ENCODE data around the gene BTK.

BTK gene

DNA sequence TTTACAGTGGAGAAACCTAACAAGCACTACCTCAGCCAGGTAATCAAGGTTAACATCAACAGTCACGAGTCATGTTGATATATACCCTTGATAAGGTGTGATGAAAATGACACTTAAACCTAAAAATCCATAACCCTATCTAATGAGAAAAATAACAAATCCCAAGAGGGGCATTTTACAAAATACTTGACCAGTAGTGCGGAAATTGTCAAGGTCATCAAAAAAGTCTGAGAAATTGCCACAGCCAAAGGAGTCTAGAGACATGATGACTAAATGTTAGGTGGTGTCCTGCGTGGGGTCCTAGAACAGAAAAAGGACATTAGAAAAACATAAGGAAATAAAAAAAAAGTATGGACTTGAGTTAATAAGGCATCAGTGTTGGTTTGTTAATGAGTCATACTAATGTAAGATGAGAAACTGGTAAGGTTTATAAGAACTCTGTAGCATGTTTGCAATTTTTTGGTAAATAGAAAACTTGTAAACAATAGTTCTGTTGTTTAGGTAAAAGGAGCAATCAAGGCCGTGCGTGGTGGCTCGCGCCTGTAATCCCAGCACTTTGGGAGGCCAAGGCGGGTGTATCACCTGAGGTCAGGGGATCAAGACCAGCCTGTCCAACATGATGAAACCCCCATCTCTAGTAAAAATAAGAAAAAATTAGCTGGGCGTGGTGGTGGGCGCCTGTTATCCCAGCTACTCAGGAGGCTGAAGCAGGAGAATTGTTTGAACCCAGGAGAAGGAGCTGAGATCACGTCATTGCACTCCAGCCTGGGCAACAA is 7.7 kb upstream of the BTK start:
- DNase-seq (ENCODE audit: low read depth, low spot score) = no peak

GRCh38 chrX:101391831-101392230 is 5.8 kb upstream of the BTK start:
- DNase-seq (ENCODE audit: low read depth, low spot score) = no peak

GRCh38 chrX:101390664-101391525 is 4.9 kb upstream of the BTK start, which contains the start of gene RPL36A:
Gene RPL36A, plus strand, starts transcription at chrX:101391011. Its CDS starts 33 bp downstream, at chrX:101391044.
- peak; percentile 90 for DNase-seq (ENCODE audit: low read depth, low spot score)

- DNase-seq (ENCODE audit: low read depth, low spot score) = no peak
Observed at GRCh38 chrX:101388604-101389003, 2.6 kb upstream of the BTK start.

- no peak for DNase-seq (ENCODE audit: low read depth, low spot score)
Observed at GRCh38 chrX:101386542-101386885, 523 bp upstream of the BTK start.

GRCh38 chrX:101385026-101385684 is 836 bp downstream of the BTK start:
- no peak for DNase-seq (ENCODE audit: low read depth, low spot score)

- no peak for DNase-seq (ENCODE audit: low read depth, low spot score)
Observed at GRCh38 chrX:101383679-101384205, 2.2 kb downstream of the BTK start.

GRCh38 chrX:101377547-101377946 is 8.4 kb downstream of the BTK start:
- no peak for DNase-seq (ENCODE audit: low read depth, low spot score)

GRCh38 chrX:101370888-101371504 is 15.0 kb downstream of the BTK start:
- DNase-seq (ENCODE audit: low read depth, low spot score) = no peak

- no peak for DNase-seq (ENCODE audit: low read depth, low spot score)
Observed at GRCh38 chrX:101369687-101370086, 16.3 kb downstream of the BTK start.

DNA sequence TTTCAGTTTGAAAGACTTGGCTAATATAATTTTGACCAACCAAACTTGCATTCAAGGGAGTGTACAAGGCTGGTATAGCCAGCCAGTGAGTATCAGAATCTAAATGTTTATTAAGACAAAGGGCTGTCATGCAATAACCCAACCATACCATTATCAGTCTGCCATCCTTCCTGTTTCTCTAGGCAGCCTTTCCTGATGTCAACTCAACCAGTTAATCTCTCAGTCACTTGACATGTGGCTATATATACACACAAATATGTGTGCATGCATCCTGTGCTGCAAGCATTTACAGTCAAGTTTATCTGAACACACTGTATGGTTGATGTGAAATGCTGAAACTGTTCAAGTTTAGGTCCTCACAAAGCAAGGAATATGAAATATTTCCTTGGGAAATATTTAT is 17.2 kb downstream of the BTK start:
- DNase-seq (ENCODE audit: low read depth, low spot score) = no peak

DNA sequence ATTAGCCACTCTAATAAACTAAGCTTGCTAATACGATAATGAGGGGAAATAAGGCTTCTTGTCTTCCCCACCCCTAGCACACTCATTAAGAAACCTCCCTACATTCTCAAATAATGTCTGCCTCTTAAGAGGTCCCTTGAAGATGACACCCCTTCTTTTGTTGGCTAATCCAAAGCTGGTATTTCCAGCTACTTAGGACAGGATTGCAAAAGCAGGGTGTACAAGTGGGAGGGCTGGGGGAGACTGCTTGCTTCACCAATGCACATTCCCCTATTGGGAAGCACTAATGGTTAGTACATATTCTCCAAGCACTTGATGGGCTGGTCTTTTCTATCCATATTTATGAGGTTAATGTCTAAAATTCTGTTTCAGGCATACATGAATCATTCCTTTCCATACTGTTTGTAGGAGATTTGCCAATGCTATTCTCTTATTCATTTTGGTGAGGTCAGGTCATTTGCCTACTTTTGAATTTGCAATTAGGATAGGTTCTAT is 20.6 kb downstream of the BTK start:
- DNase-seq (ENCODE audit: low read depth, low spot score) = no peak

- DNase-seq (ENCODE audit: low read depth, low spot score) = no peak
Observed at GRCh38 chrX:101362757-101363156, 23.2 kb downstream of the BTK start.

DNA sequence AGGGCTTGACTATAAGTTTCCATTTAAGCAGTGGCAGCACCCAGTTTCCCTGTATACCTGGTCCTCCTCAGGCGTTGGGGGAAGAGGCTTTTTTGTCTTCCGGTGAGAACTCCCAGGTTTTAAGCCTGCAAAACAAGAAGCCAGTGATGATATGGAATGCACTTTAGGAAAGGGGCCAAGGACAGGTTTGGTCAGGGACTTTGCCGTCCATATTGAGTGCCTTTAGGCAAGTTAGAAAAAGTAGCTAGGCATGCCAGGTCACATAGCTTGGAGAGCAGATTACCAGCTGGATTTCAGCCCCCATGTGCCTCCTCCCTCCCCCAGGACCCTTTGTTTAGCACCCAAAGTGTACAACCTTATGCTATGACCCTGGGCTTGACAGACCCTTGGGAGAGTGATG is 23.9 kb downstream of the BTK start:
- DNase-seq (ENCODE audit: low read depth, low spot score) = no peak

GRCh38 chrX:101360390-101360789 is 25.6 kb downstream of the BTK start:
- DNase-seq (ENCODE audit: low read depth, low spot score) = no peak

GRCh38 chrX:101359966-101360365 is 26.0 kb downstream of the BTK start:
- DNase-seq (ENCODE audit: low read depth, low spot score) = no peak

- no peak for DNase-seq (ENCODE audit: low read depth, low spot score)
Observed at GRCh38 chrX:101357166-101357795, 28.7 kb downstream of the BTK start.

GRCh38 chrX:101349193-101349562 is 36.8 kb downstream of the BTK start:
- no peak for DNase-seq (ENCODE audit: low read depth, low spot score)

DNA sequence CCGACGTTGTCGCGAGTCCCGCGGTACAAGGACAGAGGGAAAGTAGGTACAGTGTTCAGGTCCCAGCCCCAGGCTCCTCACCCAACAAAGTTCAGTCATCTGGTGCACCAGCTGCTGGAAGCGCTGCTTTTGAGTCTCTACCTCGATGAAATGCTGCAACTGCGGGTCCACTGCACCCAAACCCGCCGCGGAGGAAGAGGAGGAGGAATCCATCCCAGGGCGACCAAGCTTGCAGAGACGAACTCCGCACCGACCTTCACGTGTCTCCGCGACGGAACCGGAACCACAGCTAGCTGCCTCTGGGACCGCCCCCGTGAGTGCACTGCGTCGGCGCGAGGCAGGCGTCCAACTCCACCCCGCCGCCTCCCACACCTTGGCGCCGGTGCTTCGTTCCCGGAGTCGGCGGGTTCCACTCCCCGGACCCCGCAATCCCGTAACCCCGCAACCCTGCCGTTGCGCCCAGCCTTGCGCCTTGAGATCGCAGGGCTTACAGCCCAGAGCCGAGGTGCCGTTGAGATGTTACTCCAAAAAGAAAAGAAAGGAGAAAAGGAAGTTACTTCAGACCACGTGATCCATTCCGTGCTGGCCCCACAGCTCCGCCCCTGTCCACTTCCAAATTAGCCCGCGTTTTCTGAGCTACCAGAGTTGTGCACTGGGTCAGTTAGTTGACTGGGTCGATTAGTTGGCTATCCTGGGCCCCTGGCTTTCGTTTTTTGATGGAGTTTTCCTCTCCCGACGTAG is 37.4 kb downstream of the BTK start, which contains the start of gene TIMM8A:
TSS of gene TIMM8A (minus strand) at position 291 of the 741 bp plus-strand sequence. CDS start at position 213, 78 bp downstream.
- peak; percentile 83 for DNase-seq (ENCODE audit: low read depth, low spot score)

DNA sequence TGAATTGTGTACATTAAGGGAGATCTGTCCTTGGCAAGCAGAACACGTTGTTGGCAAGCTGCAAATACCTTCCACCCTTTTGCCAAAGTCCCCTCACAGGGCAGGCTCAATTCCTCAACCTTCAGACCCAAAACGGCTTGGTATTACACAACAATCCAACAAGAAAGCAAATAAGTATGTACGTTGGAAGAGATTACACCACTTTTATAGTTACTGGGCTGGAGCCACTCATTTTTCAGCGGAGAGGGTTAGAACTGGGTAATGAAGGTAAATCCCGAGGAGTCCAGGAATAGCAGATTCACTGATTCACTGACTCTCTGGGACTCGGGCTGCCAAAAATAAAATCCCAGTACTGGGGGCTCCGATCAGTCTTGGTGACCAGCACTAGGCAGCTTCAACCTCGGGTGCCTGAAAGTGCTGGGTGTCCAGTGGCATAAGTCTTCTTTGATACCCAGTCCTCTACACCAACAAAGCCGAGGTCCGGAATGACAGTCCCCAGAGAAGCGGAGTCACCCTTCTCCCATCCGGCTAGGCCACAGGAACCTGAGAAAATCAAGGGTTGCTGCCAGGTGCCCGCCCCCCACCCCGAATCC is 38.0 kb downstream of the BTK start:
- DNase-seq (ENCODE audit: low read depth, low spot score) = peak; percentile 18
